GM12891 (cell line): ENCODE results near the gene UBASH3A.

Experiments
- POLR2A ChIP-seq: IDR thresholded peaks from 2 replicates; pipeline ENCODE4 v1.6.1; 2011; ENCODE audit warnings: low read depth, low read length, control low read depth
- POLR2AphosphoS5 ChIP-seq: IDR thresholded peaks from 2 replicates; pipeline ENCODE4 v1.6.1; 2011; ENCODE audit warnings: low read depth, low read length, control low read depth
- TAF1 ChIP-seq: IDR thresholded peaks from 2 replicates; pipeline ENCODE4 v1.6.1; 2011; ENCODE audit warnings: low read depth, low read length, control low read depth

- no peak for TF ChIP-seq POLR2A
- no peak for TF ChIP-seq POLR2AphosphoS5
- TF ChIP-seq TAF1 = no peak
These were observed 43.4 kb upstream of the UBASH3A start for GRCh38 chr21:42360317-42360716.
